GM12878 (cell line): Measurements from ENCODE around the gene TSPEAR. TPM values are rescaled to one million over a fixed set of nuclear protein-coding genes. Genes with fewer than 3 reads are reported as not detected.

Source experiments
- ATAC-seq: fragments of 200-7000 bp; cut with Tn5 transposase; 3 replicates; pipeline ENCODE4 v1.9.1; 2020; ENCODE audit warnings: mild to moderate bottlenecking, moderate library complexity
- BruUV-seq: library from RNA; stranded (reverse); fragments of 400-500 nt; replicated peaks from 2 replicates; lab custom pipeline; 2021; lab: Mats Ljungman, UMichigan
- CTCF ChIA-PET: fragments of 300-600 bp; sonication (Branson Sonifier 250); formaldehyde crosslinking; extraction: SDS; loops from one replicate; lab custom pipeline; 2021; ENCODE audit warnings: inconsistent platforms; lab: Yijun Ruan, JAX
- POLR2A ChIA-PET: fragments of 350-600 bp; formaldehyde crosslinking; extraction: SDS; loops from one replicate; lab custom pipeline; 2021; ENCODE audit warnings: inconsistent platforms; lab: Charles Lee
- RAD21 ChIA-PET: fragments of 300-600 bp; sonication (Branson Sonifier 250); formaldehyde crosslinking; loops from one replicate; lab custom pipeline; 2023; ENCODE audit warnings: antibody characterized with exemption; ENCODE audit not compliant: unreplicated experiment; lab: Charles Lee
- SMC1A ChIA-PET: fragments of 300-600 bp; sonication (Branson Sonifier 250); formaldehyde crosslinking; loops from one replicate; lab custom pipeline; 2023; ENCODE audit not compliant: unreplicated experiment, uncharacterized antibody; lab: Charles Lee
- DNase-seq: peaks from one replicate; pipeline ENCODE4 v3.0.0-alpha.2; 2011; ENCODE audit warnings: low read depth, low spot score
- FAIRE-seq: peaks from 3 replicates; lab custom pipeline; 2011; peaks lifted over from hg19 to GRCh38; lab: Jason Lieb, UNC
- H2AFZ ChIP-seq: 2 replicates; pipeline ENCODE4 v1.6.0; 2011; ENCODE audit warnings: low read depth, low read length, control low read depth; ENCODE audit not compliant: control insufficient read depth
- H3K27ac ChIP-seq: 2 replicates; pipeline ENCODE4 v1.5.1; 2011; ENCODE audit warnings: control low read depth; ENCODE audit not compliant: control insufficient read depth, insufficient read depth
- H3K27me3 ChIP-seq, 2 experiments: replicated peaks in 1 of 2; 2 replicates each; pipeline versions ENCODE4 v1.6.0 to v1.6.1; 2011; ENCODE audit warnings: low read length in 1 of 2; ENCODE audit not compliant: control insufficient read depth in 2 of 2, insufficient read depth in 2 of 2
- H3K36me3 ChIP-seq, 2 experiments: 2 replicates each; pipeline ENCODE4 v1.5.1; 2011; ENCODE audit warnings: low read length in 1 of 2; ENCODE audit not compliant: control insufficient read depth in 2 of 2, insufficient read depth in 2 of 2
- H3K4me1 ChIP-seq: 2 replicates; pipeline ENCODE4 v1.6.1; 2011; ENCODE audit warnings: mild to moderate bottlenecking, low read length, moderate library complexity, mixed read lengths; ENCODE audit not compliant: control insufficient read depth, insufficient read depth
- H3K4me2 ChIP-seq: 2 replicates; pipeline ENCODE4 v1.6.0; 2011; ENCODE audit warnings: control low read depth; ENCODE audit not compliant: control insufficient read depth, insufficient read depth
- H3K4me3 ChIP-seq: fragments of 200-600 bp; sonication (generic); 2 replicates; pipeline ENCODE4 v1.5.1; 2016
- H3K79me2 ChIP-seq: 2 replicates; pipeline ENCODE4 v1.6.0; 2011; ENCODE audit warnings: low read length; ENCODE audit not compliant: control insufficient read depth, insufficient read depth
- H3K9ac ChIP-seq: 2 replicates; pipeline ENCODE4 v1.8.0; 2011; ENCODE audit warnings: low read length, control low read depth, mixed read lengths; ENCODE audit not compliant: control insufficient read depth, insufficient read depth
- H3K9me3 ChIP-seq: replicated peaks from 3 replicates; pipeline ENCODE4 v1.5.1; 2011; ENCODE audit warnings: mild to moderate bottlenecking, low read length; ENCODE audit not compliant: control insufficient read depth, insufficient read depth
- H4K20me1 ChIP-seq: 2 replicates; pipeline ENCODE4 v1.6.0; 2011; ENCODE audit not compliant: control insufficient read depth, insufficient read depth
- ATF3 ChIP-seq: IDR thresholded peaks from 2 replicates; pipeline ENCODE4 v1.6.1; 2011; ENCODE audit warnings: low read depth, mild to moderate bottlenecking, low read length, moderate library complexity, borderline replicate concordance; ENCODE audit errors: extremely low read depth
- DPF2 ChIP-seq: fragments of 450-650 bp; IDR thresholded peaks from 2 replicates; pipeline ENCODE4 v1.6.1; 2017; ENCODE audit warnings: mild to moderate bottlenecking
- E2F4 ChIP-seq: IDR thresholded peaks from 2 replicates; pipeline ENCODE4 v1.6.1; 2012; ENCODE audit warnings: low read depth, low read length, improper control_type of control experiment
- ETV6 ChIP-seq, 2 experiments: fragments of 450-650 bp in 1 of 2; IDR thresholded peaks in 1 of 2; conservative IDR thresholded peaks in 1 of 2; 2 replicates each; pipeline ENCODE4 v1.6.1; 2014; ENCODE audit warnings: antibody characterized with exemption in 1 of 2, borderline replicate concordance in 1 of 2, low read depth in 1 of 2, mild to moderate bottlenecking in 1 of 2, moderate library complexity in 1 of 2
- IKZF1 ChIP-seq: fragments of 450-650 bp; conservative IDR thresholded peaks from 2 replicates; pipeline ENCODE4 v1.6.1; 2017; ENCODE audit warnings: antibody characterized with exemption, mild to moderate bottlenecking
- IRF4 ChIP-seq: IDR thresholded peaks from 2 replicates; pipeline ENCODE4 v1.6.1; 2011; ENCODE audit warnings: low read depth, low read length
- NKRF ChIP-seq: fragments of 450-650 bp; conservative IDR thresholded peaks from 2 replicates; pipeline ENCODE4 v1.6.1; 2017; ENCODE audit warnings: mild to moderate bottlenecking, moderate library complexity
- NR2F1 ChIP-seq: fragments of 450-650 bp; conservative IDR thresholded peaks from 2 replicates; pipeline ENCODE4 v1.6.1; 2017; ENCODE audit warnings: mild to moderate bottlenecking
- RUNX3 ChIP-seq: IDR thresholded peaks from 2 replicates; pipeline ENCODE4 v1.6.1; 2012; ENCODE audit warnings: low read length, inconsistent platforms
- SIX5 ChIP-seq: IDR thresholded peaks from 2 replicates; pipeline ENCODE4 v1.6.1; 2011; ENCODE audit warnings: mild to moderate bottlenecking, low read depth, low read length, moderate library complexity; ENCODE audit not compliant: severe bottlenecking
- YY1 ChIP-seq: IDR thresholded peaks from 2 replicates; pipeline ENCODE4 v1.6.1; 2011; ENCODE audit warnings: low read depth, mild to moderate bottlenecking, low read length
- ZBTB40 ChIP-seq: fragments of 450-650 bp; IDR thresholded peaks from 2 replicates; pipeline ENCODE4 v1.6.1; 2016; ENCODE audit warnings: mild to moderate bottlenecking, moderate library complexity, borderline replicate concordance
- WGBS: methylation state at CpG from one replicate; pipeline ENCODE4 v1.1.6; 2016; ENCODE audit warnings: low lambda C conversion rate; ENCODE audit not compliant: insufficient replicate concordance, insufficient coverage; ENCODE audit errors: missing lambda C conversion rate; 5-methylcytosine and 5-hydroxymethylcytosine counted together
- in situ Hi-C: fragments of 300-500 bp; cut with MboI; formaldehyde crosslinking; loops from 9 replicates; pipeline ENCODE4 v1.14.3; 2018; ENCODE audit warnings: mixed read lengths
- intact Hi-C: fragments of 100-400 bp; cut with micrococcal nuclease; formaldehyde crosslinking; loops from one replicate; pipeline ENCODE4 v1.14.2; 2022; ENCODE audit not compliant: unreplicated experiment
- polyA plus RNA-seq, 11 experiments: library from polyadenylated mRNA; depleted of rRNA in 4 of 11; unstranded in 6 of 11; stranded (reverse) in 5 of 11; fragments of >200 nt; fragmentation: Nextera tagmentation in 4 of 11; fragmentation: Illumina TruSeq in 1 of 11; extraction: Ambion mirVana in 4 of 11; extraction: Trizol in 1 of 11; gene quantifications; 1 replicate in 1 of 11; 2 replicates in 10 of 11; pipeline versions ENCODE4 v1.2.1 to v1.2.3, GENCODE V29; 2011 to 2016; ENCODE audit warnings: inconsistent platforms in 2 of 11, missing spikeins in 2 of 11, low read depth in 1 of 11
- total RNA-seq, 4 experiments: library from RNA; depleted of rRNA in 3 of 4; stranded (reverse); fragments of >200 nt in 3 of 4; fragmentation: Illumina TruSeq in 1 of 4; extraction: Trizol in 1 of 4; gene quantifications; 2 replicates each; pipeline versions ENCODE4 v1.2.1 to v1.2.3, GENCODE V29; 2013 to 2021

The TSPEAR gene
- total and polyA plus RNA-seq, 10 of the 15 experiments (the other 5 are each of a cell fraction or from before 2014, with no cell fraction given) = not detected

GRCh38 chr21:44547656-44548331, 163.6 kb downstream of the TSPEAR start:
- no TSS peak for BruUV-seq
- Histone ChIP-seq H3K4me1 (no peaks in the 10 kb centered on the region), H4K20me1 (no peaks in the 10 kb centered on the region), H3K36me3 (no peaks in the 10 kb centered on the region), H3K4me2 (no peak overlapping the region), H3K27me3 (no peaks in the 10 kb centered on the region), H3K9me3 (no peaks in the 10 kb centered on the region; the same call in 2 of the 3 replicates), H2AFZ (no peak overlapping the region), H3K9ac (no peak overlapping the region), H3K4me3 (no peak overlapping the region), H3K27ac (no peak overlapping the region), H3K79me2 (no peaks in the 10 kb centered on the region)
- ChIA-PET CTCF (interaction anchor here (1.0 kb wide), 1 partner anchor 245 kb away, joined by 3 read pairs; no protein-coding TSS in a partner anchor), POLR2A (no interaction called here), SMC1A (interaction anchor here (1.0 to 1.1 kb wide), 2 partner anchors 11 to 228 kb away, joined by 3 read pairs; no protein-coding TSS in a partner anchor), RAD21 (no interaction called here)
- no peak for ATAC-seq
- no peak for FAIRE-seq
- DNase-seq = no peak
- WGBS = 7% methylated on average over 5 of the region's 5 CpGs
- intact Hi-C loops = no loop called here
- in situ Hi-C loops = no loop called here
- TF ChIP-seq IKZF1 = no peak
- TF ChIP-seq RUNX3 = no peak
- TF ChIP-seq IRF4 = no peak
- no peak for TF ChIP-seq NR2F1
- no peak for TF ChIP-seq ETV6 (conservative IDR thresholded peaks at IDR 0.05 in 1 of 2, IDR thresholded peaks at IDR 0.05 in 1 of 2; ENCODE audit: borderline replicate concordance in 1 of 2, low read depth in 1 of 2)
- TF ChIP-seq E2F4 = no peak
- TF ChIP-seq YY1 = no peak
- no peak for TF ChIP-seq ZBTB40
- TF ChIP-seq SIX5 = no peak
- TF ChIP-seq NKRF = no peak
- TF ChIP-seq DPF2 = no peak
- TF ChIP-seq ATF3 = no peak
